A673 (cell line): ENCODE results near the gene PHB1.
"Not testable (repeated sequence)": the region's sequence is repeated elsewhere in the genome, so short reads cannot be mapped to it uniquely, and the experiment has no call there.

Experiments used
- CTCF ChIP-seq: fragments of 300-800, 200-600 bp; sonication (generic); conservative IDR thresholded peaks from 2 replicates; pipeline ENCODE4 v1.5.1; 2017; ENCODE audit warnings: low read depth, mild to moderate bottlenecking, antibody characterized with exemption, low read length, moderate library complexity, mixed read lengths
- EZH2 ChIP-seq: fragments of 200-600 bp; sonication (generic); IDR thresholded peaks from 2 replicates; pipeline ENCODE4 v1.6.1; 2017; ENCODE audit warnings: borderline replicate concordance, low read depth, mild to moderate bottlenecking, mixed read lengths, antibody characterized with exemption, low read length; ENCODE audit not compliant: poor library complexity, severe bottlenecking

- TF ChIP-seq CTCF, EZH2: not testable (repeated sequence)
Measured at GRCh38 chr17:49389514-49390347, 25.0 kb downstream of the PHB1 start.
